H1 (cell line): ENCODE data around the gene MT1F. TPM values are rescaled to one million over a fixed set of nuclear protein-coding genes. Genes with fewer than 3 reads are reported as not detected.

Experiments used
- CTCF ChIA-PET: fragments of 300-600 bp; sonication (Branson Sonifier 250); formaldehyde crosslinking; loops from one replicate; lab custom pipeline; 2021; ENCODE audit not compliant: partially characterized antibody; lab: Charles Lee
- POLR2A ChIA-PET: fragments of 300-600 bp; sonication (Branson Sonifier 250); formaldehyde crosslinking; loops from one replicate; lab custom pipeline; 2021; ENCODE audit warnings: inconsistent platforms; ENCODE audit not compliant: partially characterized antibody; lab: Charles Lee
- DNase-seq, 2 experiments: peaks; one replicate each; pipeline versions ENCODE4 v3.0.0 to v3.0.0-alpha.2; 2010 to 2022; ENCODE audit warnings: low spot score in 2 of 2, low read depth in 1 of 2, mixed read lengths in 1 of 2
- FAIRE-seq: peaks from 2 replicates; lab custom pipeline; 2011; peaks lifted over from hg19 to GRCh38; lab: Jason Lieb, UNC
- H2AFZ ChIP-seq: 2 replicates; pipeline ENCODE4 v1.8.1; 2012; ENCODE audit warnings: low read length, inconsistent platforms
- H2AK5ac ChIP-seq: 2 replicates; pipeline ENCODE4 v1.6.1; 2013; ENCODE audit warnings: low read depth, low read length
- H2BK120ac ChIP-seq: replicated peaks from 2 replicates; pipeline ENCODE3; 2013; ENCODE audit warnings: low read depth, low read length, inconsistent platforms
- H2BK12ac ChIP-seq: 2 replicates; pipeline ENCODE4 v1.6.1; 2013; ENCODE audit warnings: low read depth, low read length
- H2BK15ac ChIP-seq: 2 replicates; pipeline ENCODE4 v1.6.1; 2013; ENCODE audit warnings: low read length
- H2BK20ac ChIP-seq: 2 replicates; pipeline ENCODE4 v1.6.1; 2013; ENCODE audit warnings: low read length
- H2BK5ac ChIP-seq: 2 replicates; pipeline ENCODE4 v1.6.1; 2013; ENCODE audit warnings: low read depth, low read length
- H3K14ac ChIP-seq: 2 replicates; pipeline ENCODE4 v1.6.1; 2013; ENCODE audit warnings: inconsistent platforms; ENCODE audit not compliant: insufficient read length
- H3K18ac ChIP-seq: 2 replicates; pipeline ENCODE4 v1.6.1; 2013; ENCODE audit warnings: low read length; ENCODE audit errors: extremely low read depth
- H3K23ac ChIP-seq: 2 replicates; pipeline ENCODE4 v1.6.1; 2013; ENCODE audit warnings: inconsistent platforms; ENCODE audit not compliant: insufficient read length
- H3K23me2 ChIP-seq: 2 replicates; pipeline ENCODE4 v1.6.1; 2013; ENCODE audit warnings: low read depth, low read length
- H3K27ac ChIP-seq: 2 replicates; pipeline ENCODE4 v1.6.1; 2011; ENCODE audit warnings: low read depth, low read length, inconsistent platforms
- H3K27me3 ChIP-seq, 4 experiments: replicated peaks in 1 of 4; 1 replicate in 1 of 4; 2 replicates in 3 of 4; pipeline versions ENCODE4 v1.6.1 to v1.8.1; 2011 to 2013; ENCODE audit warnings: low read length in 3 of 4, mild to moderate bottlenecking in 3 of 4, inconsistent platforms in 2 of 4, mixed read lengths in 2 of 4, moderate library complexity in 1 of 4; ENCODE audit not compliant: control insufficient read depth in 3 of 4, insufficient read depth in 3 of 4; ENCODE audit errors: extremely low read depth in 1 of 4
- H3K36me3 ChIP-seq, 4 experiments: 2 replicates each; pipeline versions ENCODE4 v1.6.1 to v1.8.1; 2011 to 2013; ENCODE audit warnings: mild to moderate bottlenecking in 4 of 4, low read length in 3 of 4, moderate library complexity in 2 of 4, control low read depth in 1 of 4, inconsistent platforms in 1 of 4; ENCODE audit not compliant: insufficient read depth in 4 of 4, control insufficient read depth in 2 of 4
- H3K4ac ChIP-seq: replicated peaks from 2 replicates; pipeline ENCODE3; 2013; ENCODE audit warnings: low read length, low read depth, mixed read lengths, inconsistent platforms; ENCODE audit not compliant: insufficient read length
- H3K4me1 ChIP-seq, 4 experiments: replicated peaks in 1 of 4; 1 replicate in 1 of 4; 2 replicates in 3 of 4; pipeline versions ENCODE4 v1.6.1 to v1.8.1; 2011 to 2013; ENCODE audit warnings: low read length in 3 of 4, inconsistent platforms in 2 of 4, mixed read lengths in 1 of 4; ENCODE audit not compliant: insufficient read depth in 4 of 4, control insufficient read depth in 3 of 4
- H3K4me2 ChIP-seq, 2 experiments: 2 replicates each; pipeline versions ENCODE4 v1.6.1 to v1.8.1; 2011 to 2013; ENCODE audit warnings: low read depth in 2 of 2, low read length in 2 of 2, control low read depth in 1 of 2, inconsistent platforms in 1 of 2, mild to moderate bottlenecking in 1 of 2; ENCODE audit not compliant: insufficient read depth in 1 of 2
- H3K4me3 ChIP-seq, 4 experiments: fragments of 200-600, 300-600 bp in 1 of 4; sonication (generic), shearing (Covaris generic), sonication (Bioruptor Twin) in 1 of 4; 2 replicates each; pipeline versions ENCODE4 v1.5.1 to v1.8.1; 2011 to 2016; ENCODE audit warnings: low read length in 4 of 4, low read depth in 3 of 4, control low read depth in 2 of 4, inconsistent platforms in 2 of 4, mild to moderate bottlenecking in 2 of 4, mixed read lengths in 1 of 4, moderate library complexity in 1 of 4; ENCODE audit not compliant: insufficient read depth in 2 of 4; ENCODE audit errors: extremely low read depth in 1 of 4
- H3K56ac ChIP-seq: replicated peaks from 2 replicates; pipeline ENCODE3; 2013; ENCODE audit warnings: low read depth, mild to moderate bottlenecking, mixed read lengths, low read length, inconsistent platforms; ENCODE audit not compliant: insufficient read length
- H3K79me1 ChIP-seq: 2 replicates; pipeline ENCODE4 v1.6.1; 2013; ENCODE audit warnings: low read depth, low read length, control low read depth
- H3K79me2 ChIP-seq, 2 experiments: 2 replicates each; pipeline versions ENCODE4 v1.6.1 to v1.8.1; 2012 to 2013; ENCODE audit warnings: low read length in 2 of 2, mild to moderate bottlenecking in 2 of 2, inconsistent platforms in 1 of 2; ENCODE audit not compliant: insufficient read depth in 2 of 2, control insufficient read depth in 1 of 2
- H3K9ac ChIP-seq, 4 experiments: replicated peaks in 1 of 4; 1 replicate in 1 of 4; 2 replicates in 3 of 4; pipeline versions ENCODE4 v1.6.1 to v1.8.1; 2011 to 2013; ENCODE audit warnings: low read depth in 3 of 4, low read length in 3 of 4, control low read depth in 2 of 4, mild to moderate bottlenecking in 2 of 4, moderate library complexity in 2 of 4, inconsistent platforms in 1 of 4; ENCODE audit errors: extremely low read depth in 1 of 4
- H3K9me3 ChIP-seq, 2 experiments: 2 replicates each; pipeline versions ENCODE4 v1.6.1 to v1.8.1; 2012 to 2013; ENCODE audit warnings: mild to moderate bottlenecking in 2 of 2, moderate library complexity in 2 of 2, control low read depth in 1 of 2, inconsistent platforms in 1 of 2, low read depth in 1 of 2, low read length in 1 of 2, mixed read lengths in 1 of 2; ENCODE audit not compliant: insufficient read depth in 2 of 2
- H4K20me1 ChIP-seq, 2 experiments: replicated peaks in 1 of 2; 2 replicates each; pipeline versions ENCODE3 to v1.8.1; 2011 to 2013; ENCODE audit warnings: inconsistent platforms in 2 of 2, low read length in 2 of 2, mild to moderate bottlenecking in 1 of 2; ENCODE audit not compliant: insufficient read depth in 2 of 2, control insufficient read depth in 1 of 2
- H4K5ac ChIP-seq: 2 replicates; pipeline ENCODE4 v1.6.1; 2013; ENCODE audit warnings: low read length, low read depth, mixed read lengths, inconsistent platforms; ENCODE audit not compliant: insufficient read length
- H4K8ac ChIP-seq: 2 replicates; pipeline ENCODE4 v1.8.0; 2013; ENCODE audit warnings: mild to moderate bottlenecking, moderate library complexity, low read length, inconsistent platforms; ENCODE audit not compliant: insufficient read depth; ENCODE audit errors: extremely low read depth
- H4K91ac ChIP-seq: replicated peaks from 2 replicates; pipeline ENCODE3; 2013; ENCODE audit warnings: low read length, mixed read lengths, inconsistent platforms; ENCODE audit not compliant: insufficient read length
- EZH2 ChIP-seq: fragments of 200-600 bp; sonication (generic); IDR thresholded peaks from 2 replicates; pipeline ENCODE4 v1.7.1; 2012; ENCODE audit warnings: low read depth, mild to moderate bottlenecking, moderate library complexity, low read length, inconsistent platforms; ENCODE audit not compliant: severe bottlenecking
- JUND ChIP-seq: IDR thresholded peaks from 2 replicates; pipeline ENCODE4 v1.6.1; 2011; ENCODE audit warnings: mild to moderate bottlenecking, improper control_type of control experiment, low read length
- WGBS, 2 experiments: shearing (Covaris generic) in 1 of 2; methylation state at CpG; one replicate each; pipeline versions ENCODE4 v1.1.6 to v1.1.7; 2013 to 2015; ENCODE audit warnings: low lambda C conversion rate in 2 of 2, mixed read lengths in 2 of 2, inconsistent platforms in 1 of 2, low coverage in 1 of 2, missing lambda C conversion rate in 1 of 2; ENCODE audit not compliant: insufficient replicate concordance in 2 of 2, insufficient coverage in 1 of 2, insufficient read length in 1 of 2; ENCODE audit errors: extremely low coverage in 1 of 2, missing lambda C conversion rate in 1 of 2; 5-methylcytosine and 5-hydroxymethylcytosine counted together
- polyA plus RNA-seq, 7 experiments: library from polyadenylated mRNA; depleted of rRNA in 3 of 7; stranded (reverse) in 5 of 7; unstranded in 2 of 7; fragments of >200 nt in 5 of 7; fragments of 200-250 nt in 2 of 7; gene quantifications; 1 replicate in 5 of 7; 2 replicates in 1 of 7; 4 replicates in 1 of 7; pipeline versions ENCODE4 v1.2.1 to v1.2.3, GENCODE V29; 2011 to 2013; ENCODE audit warnings: missing spikeins in 2 of 7, mixed read lengths in 2 of 7
- total RNA-seq: library from RNA; stranded (reverse); fragmentation: NEBNext Ultra II Directional; extraction: Animal tissue kit (Norgen Biotek cat#: 25700); gene quantifications from 2 replicates; pipeline ENCODE4 v1.2.1, GENCODE V29; 2021

Gene MT1F
- total and polyA plus RNA-seq, 2 of the 8 experiments (the other 6 are each of a cell fraction or from before 2014, with no cell fraction given): 5.9 to 20.8 TPM

GRCh38 chr16:56658327-56658875, 642 bp downstream of the MT1F start:
- Histone ChIP-seq H4K20me1 (peaks cover 0 to 5% of the 10 kb centered on the region in 2 experiments), H3K4me2 (peak overlapping the region; percentile 89 to 97), H4K8ac (no peak overlapping the region), H4K5ac (no peak overlapping the region), H2AFZ (no peak overlapping the region), H3K79me1 (no peaks in the 10 kb centered on the region), H3K27me3 (peaks cover 46 to 70% (median 66%) of the 10 kb centered on the region in 4 experiments), H3K27ac (no peak overlapping the region), H4K91ac (no peak overlapping the region), H2AK5ac (no peak overlapping the region), H3K18ac (0 out of 2 replicates have a peak overlapping the region, but pooled peaks have one; percentile 68), H3K9me3 (no peaks in the 10 kb centered on the region), H3K36me3 (no peaks in the 10 kb centered on the region), H3K23ac (no peak overlapping the region), H3K9ac (peak overlapping the region in 1 of 4 experiments; percentile 41; a peak in 1 of 7 replicates), H2BK20ac (no peak overlapping the region), H3K79me2 (no peaks in the 10 kb centered on the region), H2BK15ac (no peak overlapping the region), H3K14ac (no peak overlapping the region), H3K4me1 (peaks cover 0 to 13% (median 5%) of the 10 kb centered on the region in 4 experiments; a peak in 6 of 7 replicates), H3K4ac (no peak overlapping the region), H2BK5ac (no peak overlapping the region), H3K4me3 (peak overlapping the region; percentile 52 to 76 (median 54)), H3K56ac (no peak overlapping the region), H2BK12ac (no peak overlapping the region), H3K23me2 (peaks cover 14% of the 10 kb centered on the region; the same call in 1 of the 2 replicates), H2BK120ac (no peak overlapping the region)
- CTCF ChIA-PET: interaction anchor here (0.7 to 1.4 kb wide), 3 partner anchors 16 to 48 kb away, joined by 3 to 6 read pairs (median 4); no protein-coding TSS in a partner anchor
- POLR2A ChIA-PET: interaction anchor here (0.7 to 9.1 kb wide), 5 partner anchors 11 to 51 kb away, joined by 3 to 74 read pairs (median 9); partner anchors contain the start of genes MT1E, MT1G and MT1H
- TF ChIP-seq JUND: no peak
- TF ChIP-seq EZH2: peak; percentile 52
- FAIRE-seq: no peak
- DNase-seq: no peak
- WGBS, 2 experiments: 16% methylated on average over 9 of the region's 10 CpGs; no CpG with 5 or more reads in 1 of the 2 experiments
